Endothelial cell of umbilical vein (primary cell): ENCODE data around the gene TRAPPC10. TPM values are rescaled to one million over a fixed set of nuclear protein-coding genes. Genes with fewer than 3 reads are reported as not detected.

Experiments
- BruUV-seq: library from RNA; stranded (reverse); fragments of 400-500 nt; replicated peaks from 2 replicates; lab custom pipeline; 2021; lab: Mats Ljungman, UMichigan
- CTCF ChIA-PET: fragments of 300-600, 350-600 bp; sonication (Branson Sonifier 250); formaldehyde crosslinking; loops from one replicate; lab custom pipeline; 2021; ENCODE audit warnings: antibody characterized with exemption, inconsistent platforms; lab: Charles Lee
- POLR2A ChIA-PET: fragments of 300-600, 350-600 bp; sonication (Branson Sonifier 250); formaldehyde crosslinking; loops from one replicate; lab custom pipeline; 2021; ENCODE audit warnings: antibody characterized with exemption, inconsistent platforms; lab: Charles Lee
- DNase-seq: peaks from one replicate; pipeline ENCODE4 v3.0.0-alpha.2; 2011; ENCODE audit warnings: low read depth, low spot score
- FAIRE-seq: peaks from 2 replicates; lab custom pipeline; 2011; peaks lifted over from hg19 to GRCh38; lab: Jason Lieb, UNC
- H2AFZ ChIP-seq: 2 replicates; pipeline ENCODE4 v1.6.0; 2012; ENCODE audit warnings: low read depth, low read length, control low read depth, inconsistent platforms
- H3K27ac ChIP-seq: 2 replicates; pipeline ENCODE4 v1.5.1; 2011; ENCODE audit warnings: low read depth, mild to moderate bottlenecking, control low read depth, low read length, moderate library complexity; ENCODE audit not compliant: insufficient read depth
- H3K27me3 ChIP-seq, 2 experiments: 2 replicates each; pipeline versions ENCODE4 v1.6.0 to v1.6.1; 2011; ENCODE audit warnings: low read length in 2 of 2, mixed read lengths in 1 of 2; ENCODE audit not compliant: control insufficient read depth in 2 of 2, insufficient read depth in 2 of 2
- H3K36me3 ChIP-seq, 2 experiments: 2 replicates in 1 of 2; 3 replicates in 1 of 2; pipeline ENCODE4 v1.5.1; 2011; ENCODE audit warnings: low read length in 2 of 2, mild to moderate bottlenecking in 1 of 2, moderate library complexity in 1 of 2; ENCODE audit not compliant: control insufficient read depth in 2 of 2, insufficient read depth in 2 of 2; ENCODE audit errors: extremely low read depth in 1 of 2
- H3K4me1 ChIP-seq: 3 replicates; pipeline ENCODE4 v1.5.1; 2011; ENCODE audit warnings: mild to moderate bottlenecking, low read length; ENCODE audit not compliant: control insufficient read depth, insufficient read depth; ENCODE audit errors: extremely low read depth
- H3K4me2 ChIP-seq: 2 replicates; pipeline ENCODE4 v1.6.1; 2011; ENCODE audit warnings: low read length, control low read depth, mixed read lengths; ENCODE audit not compliant: insufficient read depth
- H3K4me3 ChIP-seq, 3 experiments: fragments of 200-600 bp in 1 of 3; sonication (generic), shearing (Covaris generic) in 1 of 3; replicated peaks in 1 of 3; 2 replicates each; pipeline ENCODE4 v1.5.1; 2011 to 2016; ENCODE audit warnings: control low read depth in 3 of 3, low read length in 3 of 3, mild to moderate bottlenecking in 2 of 3, inconsistent platforms in 1 of 3, low read depth in 1 of 3, moderate library complexity in 1 of 3; ENCODE audit not compliant: insufficient read depth in 1 of 3
- H3K79me2 ChIP-seq: 2 replicates; pipeline ENCODE4 v1.6.0; 2012; ENCODE audit warnings: low read length, inconsistent platforms; ENCODE audit not compliant: control insufficient read depth, insufficient read depth
- H3K9ac ChIP-seq: replicated peaks from 2 replicates; pipeline ENCODE3; 2011; ENCODE audit warnings: low read length, control low read depth; ENCODE audit not compliant: insufficient read depth; ENCODE audit errors: extremely low read depth
- H3K9me1 ChIP-seq: replicated peaks from 3 replicates; pipeline ENCODE4 v1.6.0; 2011; ENCODE audit warnings: mild to moderate bottlenecking, low read length; ENCODE audit not compliant: control insufficient read depth, insufficient read depth; ENCODE audit errors: extremely low read depth
- H3K9me3 ChIP-seq: replicated peaks from 2 replicates; pipeline ENCODE4 v1.5.1; 2012; ENCODE audit warnings: low read length, inconsistent platforms; ENCODE audit not compliant: control insufficient read depth, insufficient read depth
- H4K20me1 ChIP-seq: replicated peaks from 2 replicates; pipeline ENCODE3; 2011; ENCODE audit warnings: mild to moderate bottlenecking, low read length; ENCODE audit not compliant: control insufficient read depth, insufficient read depth; ENCODE audit errors: extremely low read depth
- CTCF ChIP-seq, 2 donors: IDR thresholded peaks; 1 replicate in 1 of 2; 2 replicates in 1 of 2; pipeline ENCODE4 v1.5.1; 2011; ENCODE audit warnings: low read length in 2 of 2, mild to moderate bottlenecking in 2 of 2, moderate library complexity in 2 of 2, control low read depth in 1 of 2, inconsistent platforms in 1 of 2, low read depth in 1 of 2; ENCODE audit not compliant: insufficient read depth in 1 of 2; ENCODE audit errors: extremely low read depth in 1 of 2
- EZH2 ChIP-seq: IDR thresholded peaks from 2 replicates; pipeline ENCODE4 v1.6.1; 2012; ENCODE audit warnings: borderline replicate concordance, low read depth, mild to moderate bottlenecking, moderate library complexity, low read length, inconsistent platforms; ENCODE audit not compliant: severe bottlenecking
- FOS ChIP-seq: IDR thresholded peaks from 2 replicates; pipeline ENCODE4 v1.6.1; 2011; ENCODE audit warnings: mild to moderate bottlenecking, low read length, moderate library complexity, borderline replicate concordance; ENCODE audit not compliant: insufficient read depth
- GATA2 ChIP-seq: IDR thresholded peaks from 2 replicates; pipeline ENCODE4 v1.7.0; 2011; ENCODE audit warnings: low read depth, mild to moderate bottlenecking, moderate library complexity, mixed read lengths, low read length; ENCODE audit not compliant: insufficient read length, insufficient read depth
- JUN ChIP-seq: IDR thresholded peaks from 2 replicates; pipeline ENCODE4 v1.6.1; 2011; ENCODE audit warnings: borderline replicate concordance, low read depth; ENCODE audit not compliant: insufficient read length, insufficient read depth
- MAX ChIP-seq: IDR thresholded peaks from 2 replicates; pipeline ENCODE4 v1.6.1; 2011; ENCODE audit not compliant: insufficient read depth, insufficient read length
- MYC ChIP-seq: IDR thresholded peaks from one replicate; pipeline ENCODE4 v1.6.1; 2011; ENCODE audit warnings: mild to moderate bottlenecking, low read depth, low read length
- POLR2A ChIP-seq: IDR thresholded peaks from 2 replicates; pipeline ENCODE4 v1.6.1; 2012; ENCODE audit warnings: low read depth, mild to moderate bottlenecking, control low read depth, low read length
- POLR2AphosphoS5 ChIP-seq: IDR thresholded peaks from 2 replicates; pipeline ENCODE4 v1.6.1; 2012; ENCODE audit warnings: low read depth, mild to moderate bottlenecking, control low read depth, low read length, moderate library complexity; ENCODE audit not compliant: insufficient read depth
- dilution Hi-C: fragments of 300-500 bp; cut with MboI; formaldehyde crosslinking; loops from one replicate; pipeline ENCODE4 v1.15.0; 2019; ENCODE audit warnings: low sequenced_read_pairs; ENCODE audit not compliant: extremely low pct_ligation_motif_present
- intact Hi-C: fragments of 100-400 bp; cut with micrococcal nuclease; formaldehyde crosslinking; loops from one replicate; pipeline ENCODE4 v1.10.0; 2022
- polyA plus RNA-seq, 4 experiments: library from polyadenylated mRNA; depleted of rRNA in 3 of 4; stranded (reverse) in 3 of 4; unstranded in 1 of 4; fragments of >200 nt; gene quantifications; 2 replicates each; pipeline versions ENCODE4 v1.2.1 to v1.2.3, GENCODE V29; 2011 to 2012; ENCODE audit warnings: missing spikeins in 1 of 4
- total RNA-seq: library from RNA; stranded (reverse); gene quantifications from 2 replicates; pipeline ENCODE4 v1.2.3, GENCODE V29; 2021

TRAPPC10 gene
- total and polyA plus RNA-seq, 2 donors (not counting 3 experiments of a cell fraction or from before 2014, with no cell fraction given) = 21.5 to 33.6 TPM

GRCh38 chr21:44019568-44019958, 7.5 kb downstream of the TRAPPC10 start:
- TF ChIP-seq FOS (no peak), CTCF (IDR thresholded peaks at IDR 0.05; ENCODE audit: extremely low read depth in 1 of 2, insufficient read depth in 1 of 2, low read depth in 1 of 2, low read length in 2 of 2) (no peak), MYC (no peak), MAX (no peak), GATA2 (no peak), POLR2A (no peak), JUN (no peak), EZH2 (no peak), POLR2AphosphoS5 (no peak)
- ChIA-PET CTCF (no interaction called here), POLR2A (no interaction called here)
- Histone ChIP-seq H3K4me1 (no peaks in the 10 kb centered on the region), H3K4me2 (no peak overlapping the region), H3K27me3 (no peaks in the 10 kb centered on the region), H3K9me3 (no peaks in the 10 kb centered on the region), H3K4me3 (no peak overlapping the region), H3K27ac (no peak overlapping the region), H4K20me1 (peaks cover 4% of the 10 kb centered on the region), H3K36me3 (no peaks in the 10 kb centered on the region), H2AFZ (no peak overlapping the region), H3K79me2 (peaks cover 90% of the 10 kb centered on the region), H3K9ac (no peak overlapping the region), H3K9me1 (no peaks in the 10 kb centered on the region)
- no TSS peak for BruUV-seq
- FAIRE-seq = no peak
- intact Hi-C loops (no loop called here), dilution Hi-C loops (no loop called here)
- no peak for DNase-seq
